GM12878 (cell line): Measurements from ENCODE around the gene STARD3. TPM values are rescaled to one million over a fixed set of nuclear protein-coding genes. Genes with fewer than 3 reads are reported as not detected.

Source experiments
- ATAC-seq: fragments of 200-7000 bp; cut with Tn5 transposase; 3 replicates; pipeline ENCODE4 v1.9.1; 2020; ENCODE audit warnings: mild to moderate bottlenecking, moderate library complexity
- BruUV-seq: library from RNA; stranded (reverse); fragments of 400-500 nt; replicated peaks from 2 replicates; lab custom pipeline; 2021; lab: Mats Ljungman, UMichigan
- CTCF ChIA-PET: fragments of 300-600 bp; sonication (Branson Sonifier 250); formaldehyde crosslinking; extraction: SDS; loops from one replicate; lab custom pipeline; 2021; ENCODE audit warnings: inconsistent platforms; lab: Yijun Ruan, JAX
- POLR2A ChIA-PET: fragments of 350-600 bp; formaldehyde crosslinking; extraction: SDS; loops from one replicate; lab custom pipeline; 2021; ENCODE audit warnings: inconsistent platforms; lab: Charles Lee
- RAD21 ChIA-PET: fragments of 300-600 bp; sonication (Branson Sonifier 250); formaldehyde crosslinking; loops from one replicate; lab custom pipeline; 2023; ENCODE audit warnings: antibody characterized with exemption; ENCODE audit not compliant: unreplicated experiment; lab: Charles Lee
- SMC1A ChIA-PET: fragments of 300-600 bp; sonication (Branson Sonifier 250); formaldehyde crosslinking; loops from one replicate; lab custom pipeline; 2023; ENCODE audit not compliant: unreplicated experiment, uncharacterized antibody; lab: Charles Lee
- DNase-seq: peaks from one replicate; pipeline ENCODE4 v3.0.0-alpha.2; 2011; ENCODE audit warnings: low read depth, low spot score
- FAIRE-seq: peaks from 3 replicates; lab custom pipeline; 2011; peaks lifted over from hg19 to GRCh38; lab: Jason Lieb, UNC
- H2AFZ ChIP-seq: 2 replicates; pipeline ENCODE4 v1.6.0; 2011; ENCODE audit warnings: low read depth, low read length, control low read depth; ENCODE audit not compliant: control insufficient read depth
- H3K27ac ChIP-seq: 2 replicates; pipeline ENCODE4 v1.5.1; 2011; ENCODE audit warnings: control low read depth; ENCODE audit not compliant: control insufficient read depth, insufficient read depth
- H3K27me3 ChIP-seq, 2 experiments: replicated peaks in 1 of 2; 2 replicates each; pipeline versions ENCODE4 v1.6.0 to v1.6.1; 2011; ENCODE audit warnings: low read length in 1 of 2; ENCODE audit not compliant: control insufficient read depth in 2 of 2, insufficient read depth in 2 of 2
- H3K36me3 ChIP-seq, 2 experiments: 2 replicates each; pipeline ENCODE4 v1.5.1; 2011; ENCODE audit warnings: low read length in 1 of 2; ENCODE audit not compliant: control insufficient read depth in 2 of 2, insufficient read depth in 2 of 2
- H3K4me1 ChIP-seq: 2 replicates; pipeline ENCODE4 v1.6.1; 2011; ENCODE audit warnings: mild to moderate bottlenecking, low read length, moderate library complexity, mixed read lengths; ENCODE audit not compliant: control insufficient read depth, insufficient read depth
- H3K4me2 ChIP-seq: 2 replicates; pipeline ENCODE4 v1.6.0; 2011; ENCODE audit warnings: control low read depth; ENCODE audit not compliant: control insufficient read depth, insufficient read depth
- H3K4me3 ChIP-seq: fragments of 200-600 bp; sonication (generic); 2 replicates; pipeline ENCODE4 v1.5.1; 2016
- H3K79me2 ChIP-seq: 2 replicates; pipeline ENCODE4 v1.6.0; 2011; ENCODE audit warnings: low read length; ENCODE audit not compliant: control insufficient read depth, insufficient read depth
- H3K9ac ChIP-seq: 2 replicates; pipeline ENCODE4 v1.8.0; 2011; ENCODE audit warnings: low read length, control low read depth, mixed read lengths; ENCODE audit not compliant: control insufficient read depth, insufficient read depth
- H3K9me3 ChIP-seq: replicated peaks from 3 replicates; pipeline ENCODE4 v1.5.1; 2011; ENCODE audit warnings: mild to moderate bottlenecking, low read length; ENCODE audit not compliant: control insufficient read depth, insufficient read depth
- H4K20me1 ChIP-seq: 2 replicates; pipeline ENCODE4 v1.6.0; 2011; ENCODE audit not compliant: control insufficient read depth, insufficient read depth
- EZH2 ChIP-seq: IDR thresholded peaks from 2 replicates; pipeline ENCODE4 v1.6.1; 2012; ENCODE audit warnings: low read depth, mild to moderate bottlenecking, control low read depth, inconsistent platforms, low read length, borderline replicate concordance; ENCODE audit not compliant: control insufficient read depth
- SMARCA5 ChIP-seq: fragments of 450-650 bp; IDR thresholded peaks from 2 replicates; pipeline ENCODE4 v1.6.1; 2017; ENCODE audit warnings: mild to moderate bottlenecking
- ZNF274 ChIP-seq: IDR thresholded peaks from one replicate; pipeline ENCODE4 v1.8.0; 2011; ENCODE audit not compliant: insufficient read length, insufficient read depth
- WGBS: methylation state at CpG from one replicate; pipeline ENCODE4 v1.1.6; 2016; ENCODE audit warnings: low lambda C conversion rate; ENCODE audit not compliant: insufficient replicate concordance, insufficient coverage; ENCODE audit errors: missing lambda C conversion rate; 5-methylcytosine and 5-hydroxymethylcytosine counted together
- in situ Hi-C: fragments of 300-500 bp; cut with MboI; formaldehyde crosslinking; loops from 9 replicates; pipeline ENCODE4 v1.14.3; 2018; ENCODE audit warnings: mixed read lengths
- intact Hi-C: fragments of 100-400 bp; cut with micrococcal nuclease; formaldehyde crosslinking; loops from one replicate; pipeline ENCODE4 v1.14.2; 2022; ENCODE audit not compliant: unreplicated experiment
- polyA plus RNA-seq, 11 experiments: library from polyadenylated mRNA; depleted of rRNA in 4 of 11; unstranded in 6 of 11; stranded (reverse) in 5 of 11; fragments of >200 nt; fragmentation: Nextera tagmentation in 4 of 11; fragmentation: Illumina TruSeq in 1 of 11; extraction: Ambion mirVana in 4 of 11; extraction: Trizol in 1 of 11; gene quantifications; 1 replicate in 1 of 11; 2 replicates in 10 of 11; pipeline versions ENCODE4 v1.2.1 to v1.2.3, GENCODE V29; 2011 to 2016; ENCODE audit warnings: inconsistent platforms in 2 of 11, missing spikeins in 2 of 11, low read depth in 1 of 11
- total RNA-seq, 4 experiments: library from RNA; depleted of rRNA in 3 of 4; stranded (reverse); fragments of >200 nt in 3 of 4; fragmentation: Illumina TruSeq in 1 of 4; extraction: Trizol in 1 of 4; gene quantifications; 2 replicates each; pipeline versions ENCODE4 v1.2.1 to v1.2.3, GENCODE V29; 2013 to 2021
- TF ChIP-seq, protein P1 (sequence below): fragments of 450-650 bp; IDR thresholded peaks from 2 replicates; pipeline ENCODE4 v1.6.1; 2016; ENCODE audit warnings: mild to moderate bottlenecking

Gene STARD3
- total and polyA plus RNA-seq, 10 of the 15 experiments (the other 5 are each of a cell fraction or from before 2014, with no cell fraction given), result 0.08 to 62.7 (median 27.5) TPM

DNA sequence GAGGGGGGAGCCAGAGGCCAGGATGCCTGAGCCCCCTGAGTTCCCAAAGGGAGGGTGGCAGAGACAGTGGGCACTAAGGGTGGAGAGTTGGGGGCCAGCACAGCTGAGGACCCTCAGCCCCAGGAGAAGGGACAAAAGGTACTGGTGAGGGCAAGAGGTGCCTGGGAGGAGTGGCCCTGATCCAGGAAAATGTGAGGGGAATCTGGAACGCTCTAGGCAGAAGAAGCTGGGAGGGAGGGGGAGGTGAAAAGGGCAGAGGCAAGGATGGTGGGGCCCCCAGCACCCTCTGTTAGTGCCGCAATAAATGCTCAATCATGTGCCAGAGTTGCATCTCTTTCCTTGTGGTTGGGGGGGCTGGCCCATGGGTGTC, 29.3 kb downstream of the STARD3 start:
- H3K9me3 ChIP-seq, result no peaks in the 10 kb centered on the region
- no peaks in the 10 kb centered on the region for H3K4me1 ChIP-seq
- H3K4me2 ChIP-seq, result no peak overlapping the region
- ChIA-PET SMC1A (no interaction called here), CTCF (interaction anchor here (1.1 to 8.4 kb wide), 4 partner anchors 13 to 43 kb away, joined by 3 to 64 read pairs (median 4); no protein-coding TSS in a partner anchor), POLR2A (interaction anchor here (1.0 kb wide), 1 partner anchor 21 kb away, joined by 3 read pairs; the partner anchor contains the start of gene PGAP3), RAD21 (no interaction called here)
- peaks cover 0 to 9% of the 10 kb centered on the region in 2 experiments; a peak in 3 of 4 replicates for H3K36me3 ChIP-seq
- H4K20me1 ChIP-seq, result no peaks in the 10 kb centered on the region; the same call in 1 of the 2 replicates
- in situ Hi-C loops (no loop called here), intact Hi-C loops (no loop called here)
- no peak for FAIRE-seq
- no peak for TF ChIP-seq ZNF274
- TF ChIP-seq SMARCA5, result no peak
- TF ChIP-seq, protein P1, sequence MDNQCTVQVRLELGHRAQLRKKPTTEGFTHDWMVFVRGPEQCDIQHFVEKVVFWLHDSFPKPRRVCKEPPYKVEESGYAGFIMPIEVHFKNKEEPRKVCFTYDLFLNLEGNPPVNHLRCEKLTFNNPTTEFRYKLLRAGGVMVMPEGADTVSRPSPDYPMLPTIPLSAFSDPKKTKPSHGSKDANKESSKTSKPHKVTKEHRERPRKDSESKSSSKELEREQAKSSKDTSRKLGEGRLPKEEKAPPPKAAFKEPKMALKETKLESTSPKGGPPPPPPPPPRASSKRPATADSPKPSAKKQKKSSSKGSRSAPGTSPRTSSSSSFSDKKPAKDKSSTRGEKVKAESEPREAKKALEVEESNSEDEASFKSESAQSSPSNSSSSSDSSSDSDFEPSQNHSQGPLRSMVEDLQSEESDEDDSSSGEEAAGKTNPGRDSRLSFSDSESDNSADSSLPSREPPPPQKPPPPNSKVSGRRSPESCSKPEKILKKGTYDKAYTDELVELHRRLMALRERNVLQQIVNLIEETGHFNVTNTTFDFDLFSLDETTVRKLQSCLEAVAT, result no peak
- no peak for TF ChIP-seq EZH2
- 79% methylated on average over 2 of the region's 2 CpGs for WGBS
- no TSS peak for BruUV-seq
- H3K79me2 ChIP-seq, result no peaks in the 10 kb centered on the region
- no peak overlapping the region for H3K27ac ChIP-seq
- H3K9ac ChIP-seq, result no peak overlapping the region
- H3K27me3 ChIP-seq, result peaks cover 4 to 6% of the 10 kb centered on the region in 2 experiments; a peak in 3 of 4 replicates
- no peak overlapping the region for H3K4me3 ChIP-seq
- no peak for ATAC-seq
- DNase-seq, result no peak
- no peak overlapping the region for H2AFZ ChIP-seq
